NCI-H1092 treated with DMSO at 0.1 percent for 48 hours (cell line): ENCODE data around the gene SPEF1.

ENCODE experiments used
- DNase-seq: peaks from one replicate; lab custom pipeline; 2025; lab: John Stamatoyannopoulos, UW

SPEF1 gene

DNA sequence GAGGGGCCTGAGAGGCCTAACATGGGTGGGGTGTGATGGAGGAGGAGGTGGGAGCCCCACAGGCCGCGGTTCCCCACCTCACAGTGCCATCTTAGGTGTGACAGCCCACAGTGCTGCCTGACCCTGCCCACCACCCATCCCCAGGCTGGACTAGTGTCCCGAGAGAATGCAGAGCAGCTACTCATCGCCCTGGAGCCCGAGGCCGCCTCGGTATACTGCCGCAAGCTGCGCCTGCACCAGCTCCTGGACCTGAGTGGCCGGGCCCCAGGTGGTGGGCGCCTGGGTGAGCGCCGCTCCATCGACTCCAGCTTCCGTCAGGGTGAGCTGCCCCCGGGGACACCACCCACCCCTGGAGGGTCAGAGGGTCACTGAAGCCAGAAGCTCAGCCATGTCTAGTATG lies 33.2 kb downstream of the SPEF1 start:
- DNase-seq, result no peak

- no peak for DNase-seq
These were observed 33.8 kb downstream of the SPEF1 start for GRCh38 chr20:3747471-3747870.

GRCh38 chr20:3745686-3746173 lies 35.5 kb downstream of the SPEF1 start:
- DNase-seq, result no peak

DNA sequence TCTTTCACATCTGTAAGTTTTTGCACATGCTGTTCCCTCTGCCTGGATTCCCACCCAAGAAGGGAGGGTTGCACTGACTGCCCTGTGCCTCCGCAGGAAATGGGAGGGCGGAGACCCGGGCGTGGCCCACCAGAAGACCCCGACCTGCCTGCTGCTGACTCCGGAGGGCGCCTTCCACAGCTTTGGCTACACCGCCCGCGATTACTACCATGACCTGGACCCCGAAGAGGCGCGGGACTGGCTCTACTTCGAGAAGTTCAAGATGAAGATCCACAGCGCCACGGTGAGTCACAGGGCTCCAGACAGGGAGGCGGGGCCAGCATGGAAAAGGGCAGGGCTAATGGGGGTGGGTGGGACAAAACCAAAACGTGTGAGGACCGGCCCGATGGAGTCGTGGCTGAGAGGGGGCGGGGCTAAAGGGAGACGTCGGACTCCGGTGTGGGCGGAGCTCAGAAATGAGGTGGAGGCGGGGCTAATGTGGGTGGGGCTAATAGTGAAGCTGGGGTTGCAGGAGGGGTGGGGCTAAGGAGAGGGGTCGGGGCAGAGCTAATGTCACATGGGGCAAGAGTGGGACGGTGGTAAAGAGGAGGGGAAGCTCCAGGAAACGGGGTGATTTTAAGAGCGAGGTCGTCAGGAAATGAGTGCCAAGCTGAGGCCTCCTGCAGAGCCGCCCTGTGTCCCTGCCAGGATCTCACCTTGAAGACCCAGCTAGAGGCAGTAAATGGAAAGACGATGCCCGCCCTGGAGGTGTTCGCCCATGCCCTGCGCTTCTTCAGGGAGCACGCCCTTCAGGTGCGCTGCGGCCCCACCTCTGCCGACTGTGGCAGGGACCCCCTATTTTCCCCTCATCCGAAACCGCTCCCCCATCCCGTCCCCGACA lies 36.2 kb downstream of the SPEF1 start:
- no peak for DNase-seq

GRCh38 chr20:3744037-3744436 lies 37.2 kb downstream of the SPEF1 start:
- DNase-seq, result no peak

- no peak for DNase-seq
These were observed 38.0 kb downstream of the SPEF1 start for GRCh38 chr20:3743251-3743650.

DNA sequence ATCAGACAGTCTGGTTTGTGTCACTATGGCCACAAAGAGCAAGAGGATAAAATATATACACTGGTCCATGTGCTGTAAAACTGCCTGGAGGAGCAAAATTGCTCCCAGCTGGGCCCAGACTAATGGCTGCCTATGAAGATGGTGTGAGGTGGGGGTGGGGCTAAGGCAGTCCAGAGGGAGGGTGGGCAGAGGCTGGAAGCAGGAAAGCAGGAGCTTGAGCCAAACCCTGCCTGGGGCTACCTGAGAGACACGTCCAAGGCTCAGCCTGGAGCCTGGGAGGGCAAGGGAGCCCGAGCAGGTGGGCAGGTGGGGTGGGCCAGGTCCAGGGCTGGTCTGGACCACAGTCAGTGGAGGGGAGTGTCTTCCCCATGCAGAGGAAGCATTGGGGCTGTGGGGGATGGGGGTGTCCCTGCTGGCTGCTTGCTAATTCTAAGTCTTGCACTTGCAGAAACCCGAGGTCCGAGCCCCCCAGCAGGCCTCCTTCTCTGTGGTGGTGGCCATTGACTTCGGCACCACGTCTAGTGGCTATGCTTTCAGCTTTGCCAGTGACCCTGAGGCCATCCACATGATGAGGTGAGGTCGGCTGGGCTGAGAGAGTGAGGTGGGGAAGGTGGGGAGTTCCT lies 39.3 kb downstream of the SPEF1 start:
- no peak for DNase-seq

DNA sequence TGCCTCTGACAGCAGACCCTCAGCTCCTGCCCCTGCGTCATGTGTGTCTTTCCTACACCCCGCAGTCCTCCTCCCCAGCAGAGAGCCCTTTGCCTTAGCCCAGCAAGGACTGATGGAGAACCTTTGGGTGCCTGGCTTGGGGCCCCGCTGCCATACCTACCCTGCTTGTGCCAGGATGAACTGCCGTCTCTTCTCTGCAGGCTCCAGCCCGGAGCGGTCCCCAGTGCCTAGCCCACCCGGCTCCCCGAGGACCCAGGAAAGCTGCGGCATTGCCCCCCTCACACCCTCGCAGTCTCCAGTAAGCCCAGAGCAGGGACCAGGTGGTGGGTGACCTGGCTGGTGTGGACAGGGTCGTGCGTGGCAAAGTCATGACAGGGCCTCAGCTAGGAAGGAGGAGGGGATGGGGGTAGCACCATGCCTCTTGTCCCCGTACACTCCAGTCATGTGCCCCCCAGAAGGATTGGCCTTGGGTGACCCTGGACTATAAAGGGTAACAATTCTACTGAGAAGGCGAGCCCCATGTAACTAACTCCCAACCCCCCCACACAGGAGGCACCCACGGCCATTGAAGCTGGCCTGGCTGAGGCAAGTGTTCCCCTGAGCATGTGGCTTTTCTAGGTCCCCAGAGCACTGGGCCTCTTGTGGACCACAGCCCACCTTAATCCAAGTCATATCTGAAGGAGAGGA lies 40.5 kb downstream of the SPEF1 start:
- DNase-seq, result no peak

DNA sequence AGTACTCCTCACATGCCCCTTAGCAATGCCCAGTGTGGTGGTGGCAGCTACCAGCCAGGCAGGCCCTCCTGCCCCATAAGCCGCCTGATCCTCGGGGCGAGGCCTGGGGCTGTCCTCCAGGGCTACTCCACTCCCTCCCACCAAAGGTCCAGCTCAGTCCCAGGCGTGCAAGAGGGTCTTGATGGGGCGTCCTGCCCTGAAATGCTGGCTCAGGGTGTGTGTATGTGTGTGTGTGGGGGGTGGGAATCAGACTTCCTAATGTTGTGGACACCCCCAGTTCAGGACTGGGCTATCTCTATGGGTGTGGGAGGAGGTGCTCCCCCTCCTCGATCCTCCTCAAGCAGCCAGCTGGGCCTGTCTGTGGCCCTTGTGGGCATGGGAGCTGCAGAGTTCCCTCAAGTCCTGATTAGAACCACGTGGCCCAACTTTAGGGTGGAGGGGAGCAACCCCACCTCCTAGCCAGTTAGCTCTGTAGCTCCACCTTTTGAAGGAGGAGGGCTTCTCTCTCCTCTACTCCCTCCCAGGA lies 41.3 kb downstream of the SPEF1 start:
- DNase-seq, result no peak

- no peak for DNase-seq
These were observed 42.0 kb downstream of the SPEF1 start for GRCh38 chr20:3739054-3739925.

- no peak for DNase-seq
These were observed 42.9 kb downstream of the SPEF1 start for GRCh38 chr20:3738111-3739053.

- DNase-seq, result no peak
These were observed 45.5 kb downstream of the SPEF1 start for GRCh38 chr20:3735768-3736167.

DNA sequence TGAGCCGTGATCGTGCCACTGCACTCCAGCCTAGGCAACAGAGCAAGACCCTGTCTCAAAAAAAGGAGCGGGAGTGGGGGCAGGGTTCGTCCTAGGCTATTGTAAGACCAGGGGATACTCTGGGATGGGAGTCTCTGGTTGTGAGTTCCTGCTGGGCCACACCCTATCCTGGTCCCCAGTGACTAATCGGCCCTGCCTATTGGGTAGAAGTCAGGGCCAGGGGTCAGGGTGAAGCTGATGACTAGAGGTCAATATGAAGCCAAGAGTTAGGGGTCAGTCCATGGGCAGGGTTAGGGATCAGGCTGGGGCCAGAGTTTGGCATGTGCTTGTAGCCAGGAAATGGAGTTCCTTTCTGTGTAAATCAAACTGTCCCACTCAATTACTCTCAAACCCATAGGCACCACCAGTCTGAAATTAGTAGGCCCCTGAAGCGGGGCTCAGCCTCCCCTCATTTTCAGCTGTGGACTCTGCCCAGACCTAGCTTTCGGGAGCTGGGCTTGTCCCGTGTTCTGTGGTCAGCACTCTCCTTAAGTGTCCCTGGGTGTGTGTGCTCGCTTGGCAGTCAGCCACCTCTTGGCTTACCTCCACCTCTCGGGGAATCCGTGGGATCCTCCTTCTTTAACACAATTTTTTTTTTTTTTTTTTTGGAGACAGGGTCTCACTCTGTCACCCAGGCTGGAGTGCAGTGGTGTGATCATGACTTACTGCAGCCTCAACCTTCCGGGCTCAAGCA lies 47.0 kb downstream of the SPEF1 start:
- DNase-seq, result no peak

DNA sequence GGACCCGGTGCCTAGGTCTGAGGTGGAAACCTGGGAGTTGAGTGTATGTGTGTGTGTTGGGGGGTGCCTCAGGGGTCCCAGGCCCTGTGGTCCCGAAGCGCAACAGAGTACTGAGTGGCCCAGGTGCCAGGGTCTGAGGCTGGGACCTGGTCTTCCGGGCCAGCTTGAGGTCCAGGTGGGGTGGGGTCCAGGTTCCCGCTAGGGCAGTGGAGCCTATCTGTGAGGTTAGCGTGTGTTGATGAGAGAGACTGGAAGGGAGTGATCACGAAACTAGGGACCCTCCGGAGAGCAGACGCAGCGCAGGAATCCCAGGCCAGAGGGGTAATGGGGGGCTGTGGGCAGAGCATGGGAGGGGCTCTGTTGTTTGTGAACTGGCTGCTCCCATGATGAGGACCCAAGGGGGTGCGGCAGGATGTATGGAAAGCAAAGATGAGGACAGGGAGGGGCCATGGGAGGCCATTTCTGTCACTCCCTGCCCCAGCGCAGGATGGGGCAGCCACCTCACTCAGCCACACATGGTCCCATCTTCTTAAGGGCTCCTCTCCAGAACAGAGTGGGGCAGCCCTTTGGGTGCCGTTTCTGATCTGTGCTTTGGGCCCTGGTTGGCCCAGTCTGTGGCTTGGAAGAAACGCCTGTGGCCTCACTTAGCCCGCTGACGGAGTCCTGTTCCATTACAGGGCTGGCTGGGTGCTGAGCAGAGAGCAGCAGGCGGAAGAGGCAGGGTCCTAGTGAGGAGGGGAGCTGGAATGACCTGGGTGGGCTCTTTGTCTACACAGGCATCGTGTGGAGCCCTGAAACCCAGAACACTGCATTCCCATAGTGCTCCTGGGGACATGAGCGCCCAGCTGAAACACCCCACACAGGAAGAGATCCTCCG lies 47.9 kb downstream of the SPEF1 start:
- DNase-seq, result no peak

DNA sequence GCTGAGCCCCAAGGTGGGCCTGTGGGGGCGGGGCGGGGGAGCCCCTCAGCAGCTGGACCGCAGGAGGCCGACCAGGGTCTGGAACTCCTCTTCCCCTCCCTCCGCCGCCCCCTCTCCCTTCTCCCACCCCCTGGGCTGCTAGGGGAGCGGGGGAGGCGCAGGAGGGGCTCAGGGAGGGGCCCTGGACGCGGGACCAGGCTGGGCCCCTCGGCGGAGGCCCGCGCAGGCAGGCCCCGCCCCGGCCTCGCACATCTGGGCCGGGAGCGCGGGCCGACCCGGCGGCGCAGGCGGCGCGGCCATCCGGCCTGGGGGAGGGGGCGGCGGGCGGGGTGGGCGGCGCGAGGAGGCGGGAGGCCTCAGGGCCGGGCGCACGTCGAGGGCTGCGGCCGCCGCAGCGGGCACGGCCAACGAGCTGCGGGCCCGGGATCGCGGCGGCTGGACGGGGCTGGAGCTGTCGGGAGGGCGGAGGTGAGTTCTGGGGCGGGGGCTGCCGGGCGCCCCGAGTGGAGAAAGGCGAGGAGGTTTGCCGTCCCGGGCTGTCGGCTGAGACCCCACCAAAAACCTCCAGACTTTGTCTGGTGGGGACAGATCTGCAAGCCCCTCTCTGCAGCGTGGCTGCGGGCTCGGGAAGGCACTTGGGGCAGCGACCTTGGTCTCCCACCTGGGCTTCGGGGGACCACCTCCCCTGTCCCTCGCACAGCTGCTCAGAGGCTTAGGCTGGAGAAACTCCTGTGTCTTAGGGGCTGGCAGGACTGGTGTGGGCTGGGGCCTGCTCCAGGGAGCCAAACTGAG lies 48.7 kb downstream of the SPEF1 start, which contains the start of gene HSPA12B:
Gene HSPA12B (plus strand): TSS at position 359 of the 792 bp plus-strand sequence. CDS start 5,990 bp downstream, outside the sequence.
- DNase-seq, result no peak

DNA sequence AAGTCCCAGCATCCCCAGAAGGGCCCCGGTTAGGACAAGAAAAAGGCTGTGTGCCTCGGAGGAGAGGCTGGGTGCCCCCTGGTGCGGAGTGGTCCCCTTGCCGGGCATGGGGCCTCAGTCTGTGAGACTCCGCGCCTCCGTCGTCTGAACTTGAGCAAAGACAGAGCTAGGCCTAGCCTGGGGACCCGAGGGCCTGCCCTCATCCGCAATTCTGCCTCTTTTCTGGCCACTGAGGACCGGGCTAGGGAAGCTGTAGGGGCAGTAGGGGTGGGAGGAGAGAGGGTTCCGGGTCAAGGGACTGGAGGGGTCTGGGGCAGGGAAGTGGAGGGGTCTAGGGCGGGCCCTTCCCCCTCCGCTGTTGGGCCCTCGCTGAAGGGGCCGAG lies 49.3 kb downstream of the SPEF1 start:
- DNase-seq, result no peak

GRCh38 chr20:3730803-3731672 lies 50.2 kb downstream of the SPEF1 start:
- no peak for DNase-seq
